Lung microvascular endothelial cell (primary cell): ENCODE data around the gene SYN1. TPM values are rescaled to one million over a fixed set of nuclear protein-coding genes. Genes with fewer than 3 reads are reported as not detected.

ENCODE experiments used
- DNase-seq, 2 donors: peaks; one replicate each; pipeline versions ENCODE4 v3.0.0 to v3.0.0-alpha.2; 2010; ENCODE audit warnings: low read depth in 2 of 2
- total RNA-seq: library from RNA; depleted of rRNA; stranded (reverse); fragments of >200 nt; gene quantifications from 2 replicates; pipeline ENCODE4 v1.2.1, GENCODE V29; 2014

SYN1 gene
- total RNA-seq, 1 donor from 2014 or later = under 0.01 TPM

DNA sequence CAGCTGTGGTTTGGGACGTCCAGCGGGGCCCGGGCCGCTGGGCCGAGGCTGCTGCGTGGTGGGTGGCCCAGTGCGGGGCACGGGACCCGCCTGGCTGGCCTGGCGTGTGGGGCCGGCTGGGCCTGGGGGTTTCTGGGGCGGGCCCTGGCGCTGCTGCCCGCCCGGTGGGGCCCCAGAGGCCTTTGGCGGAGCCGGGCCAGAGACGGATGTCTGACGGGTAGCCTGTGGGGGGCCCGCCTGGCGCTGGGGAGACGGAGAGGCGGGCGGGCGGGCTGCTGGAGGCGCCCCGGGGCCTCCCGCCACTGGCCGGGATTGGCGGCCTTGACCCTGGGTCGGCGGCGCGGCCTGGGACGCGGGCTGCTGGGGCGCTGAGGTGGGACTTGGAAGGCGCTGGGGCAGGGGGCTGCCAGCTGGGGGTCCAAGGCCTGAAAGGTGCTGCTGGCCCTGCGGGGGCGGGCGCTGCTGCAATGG lies 45.5 kb downstream of the SYN1 start:
- no peak for DNase-seq

GRCh38 chrX:47573341-47574075 lies 46.1 kb downstream of the SYN1 start:
- DNase-seq = no peak

DNA sequence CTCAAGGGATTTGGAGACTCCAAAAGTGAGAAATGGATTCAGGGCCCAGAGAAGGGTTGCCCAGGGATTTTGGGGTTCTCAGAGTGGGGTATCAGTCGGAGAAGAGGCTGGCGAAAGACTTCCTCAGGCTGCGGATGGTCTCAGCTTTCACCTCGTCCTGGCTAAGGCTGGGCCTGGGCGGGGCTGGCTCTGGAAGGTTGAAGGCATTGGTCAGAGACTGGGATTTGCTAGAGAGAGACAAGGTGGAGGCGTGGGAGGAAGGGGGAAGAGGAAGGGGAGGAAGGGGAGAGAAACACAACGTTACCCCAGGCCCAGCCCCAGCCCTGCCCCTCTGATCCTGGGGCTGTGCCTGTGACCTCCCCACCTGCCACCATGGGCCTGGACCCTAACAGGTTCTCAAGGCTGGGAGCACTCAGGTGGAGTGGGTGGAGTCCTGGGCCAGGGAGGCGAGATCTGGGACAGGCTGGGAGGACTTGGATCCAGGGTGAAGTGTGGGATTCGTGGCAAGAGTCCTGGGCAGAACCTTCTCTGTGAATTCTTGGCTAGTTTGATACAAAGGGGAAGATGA lies 46.8 kb downstream of the SYN1 start:
- no peak for DNase-seq

DNA sequence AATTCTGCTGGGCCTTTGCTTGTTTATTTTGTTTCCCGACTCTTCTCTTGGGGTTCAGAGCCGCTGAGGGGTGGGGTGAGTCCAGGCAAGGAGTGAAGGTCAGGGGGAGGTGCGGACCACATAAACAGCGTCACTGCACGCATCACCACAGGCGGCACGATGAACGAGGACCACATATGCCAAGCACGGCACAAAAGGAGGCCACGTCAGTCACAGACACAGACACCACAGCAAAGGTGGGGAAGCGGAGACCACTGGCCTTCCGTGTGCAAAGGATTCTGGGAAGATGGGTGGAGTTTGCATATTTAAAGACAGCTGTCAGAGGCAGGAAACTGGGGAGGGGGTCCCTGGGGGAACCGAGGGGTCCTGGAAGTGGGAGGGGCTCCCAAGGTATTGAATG lies 47.8 kb downstream of the SYN1 start:
- DNase-seq = no peak

- DNase-seq = no peak
Measured at GRCh38 chrX:47571215-47571614, 48.4 kb downstream of the SYN1 start.

DNA sequence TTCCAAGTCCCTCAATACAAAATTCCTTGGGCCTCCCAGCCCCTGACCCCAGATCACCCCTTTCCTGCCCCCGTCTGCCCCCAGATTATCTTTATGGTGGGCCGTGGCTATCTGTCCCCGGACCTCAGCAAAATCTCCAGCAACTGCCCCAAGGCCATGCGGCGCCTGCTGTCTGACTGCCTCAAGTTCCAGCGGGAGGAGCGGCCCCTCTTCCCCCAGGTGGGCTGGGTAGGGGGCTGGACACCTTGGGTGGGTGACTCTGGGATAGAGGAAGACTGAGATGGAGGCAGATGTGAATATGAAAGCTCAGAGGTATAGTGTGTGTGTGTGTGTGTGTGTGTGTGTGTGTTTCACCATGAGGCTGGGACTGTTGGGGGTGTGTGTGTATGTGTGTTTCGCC lies 48.9 kb downstream of the SYN1 start:
- no peak for DNase-seq

GRCh38 chrX:47568656-47569295 lies 50.9 kb downstream of the SYN1 start:
- peak; percentile 33 to 39 for DNase-seq

DNA sequence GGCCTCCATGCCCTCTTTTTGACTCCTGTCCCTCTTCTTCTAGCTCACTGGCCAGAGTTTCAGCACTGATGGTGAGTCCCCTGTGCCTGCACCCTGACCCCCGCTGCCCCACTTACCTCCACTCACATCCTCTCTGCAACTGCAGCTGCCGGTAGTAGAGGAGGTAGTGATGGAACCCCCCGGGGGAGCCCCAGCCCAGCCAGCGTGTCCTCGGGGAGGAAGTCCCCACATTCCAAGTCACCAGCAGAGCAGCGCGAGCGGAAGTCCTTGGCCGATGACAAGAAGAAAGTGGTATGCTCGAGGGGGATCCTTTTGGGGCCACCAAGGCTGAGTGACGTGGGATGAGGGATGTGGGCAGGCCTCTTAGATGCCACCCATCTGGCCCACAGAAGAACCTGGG lies 52.8 kb downstream of the SYN1 start:
- DNase-seq = no peak

- DNase-seq = no peak
Measured at GRCh38 chrX:47564438-47565085, 55.1 kb downstream of the SYN1 start.

DNA sequence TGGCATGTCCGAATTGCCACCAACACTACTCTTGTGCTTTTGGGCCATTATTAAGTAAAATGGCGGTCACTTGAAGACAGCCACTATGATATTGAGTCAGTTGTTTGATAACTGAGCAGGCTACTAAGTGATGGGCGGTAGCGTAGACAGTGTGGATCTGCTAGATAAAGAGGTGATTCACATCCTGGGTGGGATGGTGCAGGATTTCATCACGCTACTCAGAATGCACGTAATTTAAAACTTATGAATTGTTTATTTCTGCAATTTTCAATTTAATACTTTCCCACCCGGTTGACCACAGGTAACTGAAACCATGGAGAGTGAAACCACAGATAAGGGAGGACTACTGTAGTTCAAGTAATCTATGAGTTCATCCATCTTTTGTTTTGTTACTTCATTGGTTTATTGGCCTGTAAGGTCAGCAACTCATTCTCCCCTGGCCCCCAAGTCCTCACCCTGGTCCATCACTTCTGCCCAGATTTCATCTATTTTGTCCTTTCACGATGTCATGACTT lies 55.8 kb downstream of the SYN1 start:
- peak in 1 of 2 donors; percentile 19 for DNase-seq

DNA sequence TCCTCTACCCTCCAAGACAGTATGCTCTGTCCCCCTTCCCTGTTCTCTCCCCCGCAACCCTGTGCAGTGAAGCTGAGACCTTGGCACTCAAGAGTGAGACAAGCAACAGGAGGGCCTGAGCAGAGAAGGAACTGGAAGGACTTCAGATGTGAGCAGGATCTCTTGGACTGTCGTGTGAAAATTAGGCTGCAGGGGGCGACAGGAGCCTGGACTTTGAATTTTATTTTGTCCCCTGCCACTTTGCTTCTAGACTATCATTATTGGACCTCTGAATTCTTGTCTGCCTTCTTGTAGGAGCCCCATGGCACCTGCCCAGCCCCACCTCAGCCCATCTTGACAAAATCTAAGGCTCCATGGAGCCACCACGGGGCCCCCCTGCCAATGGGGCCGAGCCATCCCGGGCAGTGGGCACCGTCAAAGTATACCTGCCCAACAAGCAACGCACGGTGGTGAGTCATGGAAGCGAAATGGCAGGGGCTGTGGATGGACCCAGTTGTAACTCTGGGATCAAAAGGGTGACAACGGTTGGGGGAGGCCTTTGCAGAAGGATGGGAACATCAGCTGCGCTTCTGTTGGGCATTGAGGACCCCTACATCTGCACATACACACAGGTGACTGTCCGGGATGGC lies 56.9 kb downstream of the SYN1 start:
- peak; percentile 42 to 44 for DNase-seq

DNA sequence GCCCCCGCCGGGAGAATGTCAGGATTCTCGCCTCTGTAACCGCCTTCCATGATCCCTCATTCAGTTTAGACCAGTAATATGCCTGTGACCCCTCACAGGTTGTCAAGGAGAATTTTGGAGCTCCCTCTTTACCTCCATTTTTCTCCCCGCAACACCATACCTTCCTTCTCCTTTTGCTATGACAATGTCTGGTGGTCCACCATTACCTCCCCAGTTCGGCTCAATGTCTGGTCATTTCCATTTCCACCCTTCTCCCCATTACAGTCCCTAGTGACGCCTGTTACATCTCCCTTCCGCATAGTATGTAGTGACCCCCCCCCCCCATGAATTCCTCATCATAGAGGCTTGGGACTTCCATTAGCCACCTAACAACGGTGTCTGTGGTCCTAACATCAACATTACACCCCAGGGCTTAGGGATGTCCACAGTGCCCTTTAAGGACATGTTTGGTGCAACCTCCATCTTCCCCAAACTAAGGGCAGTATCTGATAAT lies 58.0 kb downstream of the SYN1 start:
- no peak for DNase-seq

GRCh38 chrX:47560934-47561658 lies 58.6 kb downstream of the SYN1 start, which contains the start of gene ARAF:
TSS of gene ARAF (plus strand) at chrX:47561205. CDS start at chrX:47562968, 1,763 bp downstream.
- DNase-seq = peak; percentile 99

GRCh38 chrX:47560179-47560933 lies 59.3 kb downstream of the SYN1 start:
- DNase-seq = no peak

DNA sequence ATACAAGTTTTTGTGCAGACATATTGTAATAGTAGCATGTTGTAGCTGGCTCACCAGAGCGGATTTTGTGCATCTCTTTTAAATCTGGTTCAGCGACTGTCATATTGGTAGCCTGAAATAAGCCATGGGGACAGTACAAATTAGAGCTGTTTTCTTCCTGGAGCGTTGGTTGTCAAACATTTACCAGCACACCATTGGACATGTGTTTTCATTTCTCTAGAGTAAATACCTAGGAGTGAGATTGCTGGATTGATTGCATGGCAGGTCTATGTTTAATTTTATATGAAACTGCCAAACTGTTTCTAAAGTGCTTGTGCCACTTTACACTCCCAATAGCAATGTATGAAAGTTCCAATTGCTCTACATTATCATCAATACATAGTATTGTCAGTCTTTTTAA lies 61.2 kb downstream of the SYN1 start:
- no peak for DNase-seq

- peak; percentile 93 to 94 for DNase-seq
Measured at GRCh38 chrX:47556045-47556623, 63.5 kb downstream of the SYN1 start.

GRCh38 chrX:47543496-47543895 lies 76.2 kb downstream of the SYN1 start:
- no peak for DNase-seq

GRCh38 chrX:47540754-47541538 lies 78.7 kb downstream of the SYN1 start:
- DNase-seq = peak; percentile 92 to 93

DNA sequence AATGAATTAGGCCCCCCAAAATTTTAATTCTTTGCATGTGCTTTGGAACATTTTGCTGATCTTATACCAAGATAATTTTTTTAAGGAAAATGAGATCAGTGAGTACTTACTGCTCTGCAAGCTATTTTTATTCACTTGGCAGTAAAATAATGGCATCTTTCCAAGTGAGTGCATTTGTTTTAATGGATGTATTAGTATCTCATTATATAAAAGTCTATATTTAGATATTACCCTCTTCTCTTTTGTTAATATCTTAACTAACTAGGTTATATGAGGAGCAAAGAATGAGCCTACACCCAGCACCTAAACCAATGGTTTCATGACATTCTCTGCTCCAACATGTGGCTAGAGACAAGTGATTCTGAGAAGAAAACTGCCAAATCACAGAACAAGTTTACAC lies 79.8 kb downstream of the SYN1 start:
- peak; percentile 11 to 48 for DNase-seq
